GM13976 (cell line): ENCODE data around the gene REC114.

Experiments used
- DNase-seq: peaks from one replicate; pipeline ENCODE4 v3.0.0; 2012; ENCODE audit warnings: low spot score
- in situ Hi-C: fragments of 300-500 bp; cut with MboI; formaldehyde crosslinking; loops from one replicate; pipeline ENCODE4 v1.12.0; 2022; ENCODE audit warnings: low sequenced_read_pairs, mixed read lengths, inconsistent platforms; ENCODE audit not compliant: unreplicated experiment
- TF ChIP-seq, protein P1 (sequence below): IDR thresholded peaks from 2 replicates; pipeline ENCODE4 v1.5.1; 2012; ENCODE audit warnings: borderline replicate concordance, mild to moderate bottlenecking; ENCODE audit not compliant: insufficient read depth; ENCODE audit errors: extremely low read depth, missing control alignments, control extremely low read depth

REC114 gene

DNA sequence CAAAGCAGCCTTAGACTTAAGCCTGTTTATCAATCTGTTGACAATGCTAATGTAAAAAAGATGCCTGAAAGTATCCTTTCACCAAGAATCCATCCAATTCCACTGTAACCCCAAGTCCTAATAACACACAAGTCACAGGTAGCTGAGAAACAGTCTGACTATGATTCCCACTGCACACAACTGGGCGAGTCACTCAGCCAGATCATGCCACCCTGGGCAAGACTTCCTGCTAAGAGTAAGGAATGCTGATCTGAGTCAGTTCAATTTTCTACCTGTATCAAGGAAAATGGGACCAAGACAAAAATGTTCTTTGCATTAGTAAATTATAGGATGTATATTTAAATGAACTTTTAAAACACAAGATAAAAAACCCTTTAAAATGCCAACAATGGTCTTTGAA, 157.0 kb downstream of the REC114 start:
- no peak for DNase-seq
- TF ChIP-seq, protein P1, sequence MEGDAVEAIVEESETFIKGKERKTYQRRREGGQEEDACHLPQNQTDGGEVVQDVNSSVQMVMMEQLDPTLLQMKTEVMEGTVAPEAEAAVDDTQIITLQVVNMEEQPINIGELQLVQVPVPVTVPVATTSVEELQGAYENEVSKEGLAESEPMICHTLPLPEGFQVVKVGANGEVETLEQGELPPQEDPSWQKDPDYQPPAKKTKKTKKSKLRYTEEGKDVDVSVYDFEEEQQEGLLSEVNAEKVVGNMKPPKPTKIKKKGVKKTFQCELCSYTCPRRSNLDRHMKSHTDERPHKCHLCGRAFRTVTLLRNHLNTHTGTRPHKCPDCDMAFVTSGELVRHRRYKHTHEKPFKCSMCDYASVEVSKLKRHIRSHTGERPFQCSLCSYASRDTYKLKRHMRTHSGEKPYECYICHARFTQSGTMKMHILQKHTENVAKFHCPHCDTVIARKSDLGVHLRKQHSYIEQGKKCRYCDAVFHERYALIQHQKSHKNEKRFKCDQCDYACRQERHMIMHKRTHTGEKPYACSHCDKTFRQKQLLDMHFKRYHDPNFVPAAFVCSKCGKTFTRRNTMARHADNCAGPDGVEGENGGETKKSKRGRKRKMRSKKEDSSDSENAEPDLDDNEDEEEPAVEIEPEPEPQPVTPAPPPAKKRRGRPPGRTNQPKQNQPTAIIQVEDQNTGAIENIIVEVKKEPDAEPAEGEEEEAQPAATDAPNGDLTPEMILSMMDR, result no peak
- in situ Hi-C loops, result no loop called here

GRCh38 chr15:73600413-73601335, 157.7 kb downstream of the REC114 start:
- TF ChIP-seq, protein P1, result no peak
- in situ Hi-C loops, result no loop called here
- DNase-seq, result no peak

GRCh38 chr15:73601451-73602445, 158.8 kb downstream of the REC114 start:
- TF ChIP-seq, protein P1, result no peak
- in situ Hi-C loops, result no loop called here
- no peak for DNase-seq

DNA sequence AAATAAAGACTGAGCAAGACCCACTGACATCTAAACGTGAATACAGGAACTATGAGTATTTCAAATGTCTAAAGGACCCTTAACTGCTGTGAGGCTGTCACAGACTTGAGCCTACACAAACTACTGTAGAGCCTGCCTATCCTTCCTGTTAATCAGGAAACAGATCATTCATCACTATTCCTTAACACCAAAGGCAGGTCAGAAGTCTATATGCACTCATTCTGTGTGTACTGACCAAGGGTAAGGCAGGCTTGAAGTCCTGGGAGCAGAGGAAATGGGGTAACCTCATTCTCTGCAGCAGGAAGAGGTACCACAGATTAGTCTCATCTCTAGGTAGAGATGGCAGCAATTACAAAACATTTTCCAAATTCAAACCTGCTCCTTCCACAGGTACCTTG, 159.5 kb downstream of the REC114 start:
- no peak for DNase-seq
- TF ChIP-seq, protein P1, result no peak
- in situ Hi-C loops, result no loop called here

DNA sequence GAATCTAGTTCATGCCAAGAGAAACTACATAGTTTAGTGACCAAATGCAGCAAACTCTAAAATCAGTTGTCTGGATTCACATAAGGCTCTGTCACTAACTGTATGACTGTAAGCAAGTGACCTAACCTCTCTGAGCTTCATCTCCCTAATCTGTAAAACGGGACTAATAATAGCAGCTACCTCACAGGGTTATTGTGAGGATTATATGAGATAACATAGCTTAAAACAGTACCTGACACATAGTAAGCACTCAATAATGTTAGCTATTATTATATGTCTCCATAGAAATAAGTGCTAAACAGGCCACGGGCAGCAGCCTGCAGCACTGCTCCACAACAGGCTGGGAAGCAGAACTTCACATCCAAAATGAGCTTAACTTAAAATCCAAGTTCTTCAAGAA, 160.0 kb downstream of the REC114 start:
- DNase-seq, result no peak
- in situ Hi-C loops, result no loop called here
- TF ChIP-seq, protein P1, result no peak

- DNase-seq, result no peak
- in situ Hi-C loops, result no loop called here
- TF ChIP-seq, protein P1, result no peak
These were observed 161.5 kb downstream of the REC114 start for GRCh38 chr15:73604477-73604876.
